K562 (cell line): Measurements from ENCODE around the gene GRIK1. TPM values are rescaled to one million over a fixed set of nuclear protein-coding genes. Genes with fewer than 3 reads are reported as not detected.

Source experiments
- ATF1 ChIP-seq, 2 experiments: fragments of 450-650 bp in 1 of 2; IDR thresholded peaks; 2 replicates each; pipeline ENCODE4 v1.6.1; 2016; ENCODE audit warnings: missing compliant biosample characterization in 1 of 2, missing genetic modification characterization in 1 of 2
- ELF2 ChIP-seq: fragments of 250-450 bp; sonication (Bioruptor Pico); IDR thresholded peaks from 2 replicates; pipeline ENCODE4 v1.5.0; 2021; ENCODE audit warnings: mild to moderate bottlenecking
- ETV5 ChIP-seq: sonication (generic); formaldehyde crosslinking; IDR thresholded peaks from 2 replicates; pipeline ENCODE4 v1.4.0; 2020; ENCODE audit warnings: low read depth, mild to moderate bottlenecking, missing genetic modification reagents
- HDAC2 ChIP-seq: fragments of 450-650 bp; IDR thresholded peaks from 2 replicates; pipeline ENCODE4 v1.6.1; 2016; ENCODE audit warnings: mild to moderate bottlenecking
- IRF2 ChIP-seq: sonication (generic); formaldehyde crosslinking; IDR thresholded peaks from 2 replicates; pipeline ENCODE4 v1.8.1; 2022; ENCODE audit warnings: mild to moderate bottlenecking, missing genetic modification reagents
- KDM1A ChIP-seq, 2 experiments: fragments of 450-650 bp; IDR thresholded peaks; 2 replicates each; pipeline ENCODE4 v1.6.1; 2016; ENCODE audit warnings: mild to moderate bottlenecking in 2 of 2
- POLR3G ChIP-seq: IDR thresholded peaks from 2 replicates; pipeline ENCODE4 v1.6.1; 2011; ENCODE audit not compliant: insufficient read length, insufficient replicate concordance; ENCODE audit errors: extremely low read depth
- RHOXF2B ChIP-seq: fragments of 250-450 bp; sonication (Bioruptor Pico); conservative IDR thresholded peaks from 2 replicates; pipeline ENCODE4 v1.5.1; 2021
- SMC3 ChIP-seq: conservative IDR thresholded peaks from 2 replicates; pipeline ENCODE4 v1.6.1; 2011; ENCODE audit warnings: low read depth, low read length, improper control_type of control experiment; ENCODE audit not compliant: insufficient read depth
- YY1 ChIP-seq, 3 experiments: IDR thresholded peaks; 2 replicates each; pipeline ENCODE4 v1.6.1; 2011; ENCODE audit warnings: low read length in 2 of 3, mild to moderate bottlenecking in 2 of 3, moderate library complexity in 2 of 3, borderline replicate concordance in 1 of 3, control low read depth in 1 of 3, low read depth in 1 of 3; ENCODE audit not compliant: insufficient read depth in 3 of 3, insufficient replicate concordance in 2 of 3, control insufficient read depth in 1 of 3, insufficient read length in 1 of 3; ENCODE audit errors: extremely low read depth in 1 of 3
- ZNF253 ChIP-seq: fragments of 250-450 bp; sonication (Bioruptor Pico); conservative IDR thresholded peaks from 2 replicates; pipeline ENCODE4 v1.6.1; 2021; ENCODE audit warnings: mild to moderate bottlenecking
- ZNF583 ChIP-seq: fragments of 250-450 bp; sonication (Bioruptor Pico); IDR thresholded peaks from 2 replicates; pipeline ENCODE4 v1.4.0; 2020
- polyA plus RNA-seq, 8 experiments: library from polyadenylated mRNA; depleted of rRNA in 4 of 8; stranded (reverse) in 5 of 8; unstranded in 3 of 8; fragments of >200 nt; fragmentation: Nextera tagmentation in 2 of 8; fragmentation: Illumina TruSeq in 1 of 8; extraction: Ambion mirVana in 2 of 8; extraction: Trizol in 1 of 8; gene quantifications; 2 replicates each; pipeline versions ENCODE4 v1.2.1 to v1.2.3, GENCODE V29; 2011 to 2014; ENCODE audit warnings: inconsistent platforms in 1 of 8, missing spikeins in 1 of 8
- total RNA-seq, 7 experiments: library from RNA; depleted of rRNA in 6 of 7; stranded (reverse); fragments of >200 nt in 6 of 7; fragmentation: Illumina TruSeq in 2 of 7; extraction: Trizol in 2 of 7; gene quantifications; 2 replicates each; pipeline versions ENCODE4 v1.2.1 to v1.2.3, GENCODE V29; 2011 to 2021; ENCODE audit warnings: low replicate concordance in 1 of 7
- TF ChIP-seq, protein P1 (sequence below): fragments of 250-450 bp; sonication (Bioruptor Pico); IDR thresholded peaks from 2 replicates; pipeline ENCODE4 v1.5.0; 2021; ENCODE audit warnings: mild to moderate bottlenecking, borderline replicate concordance
- TF ChIP-seq, protein P2 (sequence below): fragments of 250-450 bp; sonication (Bioruptor Pico); IDR thresholded peaks from 2 replicates; pipeline ENCODE4 v1.5.0; 2020; ENCODE audit warnings: mild to moderate bottlenecking
- TF ChIP-seq, protein P3 (sequence below): fragments of 450-650 bp; IDR thresholded peaks from 2 replicates; pipeline ENCODE4 v1.6.1; 2017; ENCODE audit warnings: antibody characterized with exemption, mild to moderate bottlenecking

GRIK1 gene
- total and polyA plus RNA-seq, 9 of the 15 experiments (the other 6 are each of a cell fraction or from before 2014, with no cell fraction given): 0.17 to 2.8 (median 0.53) TPM

DNA sequence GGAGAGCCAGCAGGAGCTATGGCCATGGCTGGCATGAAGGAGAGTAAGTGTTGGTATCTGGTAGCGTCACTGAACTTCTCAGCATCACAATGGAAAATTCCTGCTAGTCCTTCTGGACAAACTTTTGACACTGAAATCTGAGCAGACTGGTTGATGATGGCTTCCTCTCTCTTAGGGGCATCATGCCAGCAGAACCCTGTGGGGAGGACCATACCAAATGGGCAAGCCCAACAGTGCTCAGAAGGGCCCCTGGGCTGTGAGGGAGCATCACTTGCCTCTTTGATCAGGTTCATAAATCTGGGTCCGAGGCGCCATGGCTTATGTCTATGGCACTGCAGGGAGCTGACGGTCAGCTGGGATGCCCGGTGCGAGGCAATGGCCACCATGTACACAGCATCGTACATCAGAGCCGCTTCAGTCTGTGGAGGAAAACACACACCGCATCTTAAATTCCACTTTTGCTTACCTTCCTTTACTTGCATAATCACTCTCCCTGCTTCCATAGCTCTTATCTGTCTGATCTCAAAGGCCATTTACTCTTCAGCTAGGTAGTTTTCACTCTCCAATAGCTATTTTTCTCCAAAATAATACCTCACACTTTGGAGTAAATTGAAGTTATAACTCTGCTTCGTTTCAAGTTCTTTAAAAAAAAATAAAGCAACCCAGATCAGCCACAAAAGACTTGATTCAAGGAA is 297.1 kb downstream of the GRIK1 start (continued):
- TF ChIP-seq POLR3G (no peak), ZNF583 (CRISPR knock-in tag) (peak; percentile 95), ETV5 (CRISPR knock-in tag) (no peak), KDM1A (IDR thresholded peaks at IDR 0.05) (no peak), ATF1 (CRISPR knock-in tag; IDR thresholded peaks at IDR 0.05) (no peak), ATF1 (tag; IDR thresholded peaks at IDR 0.05) (0 out of 2 replicates have a peak, but pooled peaks have one; percentile 0), SMC3 (no peak), ELF2 (CRISPR knock-in tag) (peak; percentile 80), ZNF253 (CRISPR knock-in tag) (0 out of 2 replicates have a peak, but pooled peaks have one; percentile 11), IRF2 (CRISPR knock-in tag) (no peak), RHOXF2B (CRISPR knock-in tag) (peak; percentile 85; the same call in 1 of the 2 replicates), HDAC2 (no peak), YY1 (IDR thresholded peaks at IDR 0.05; ENCODE audit: borderline replicate concordance in 1 of 3, control insufficient read depth in 1 of 3, extremely low read depth in 1 of 3, insufficient read depth in 3 of 3, insufficient read length in 1 of 3, insufficient replicate concordance in 2 of 3, low read depth in 1 of 3, low read length in 2 of 3) (peak in 1 of 3 experiments; percentile 25)
- TF ChIP-seq, protein P1, sequence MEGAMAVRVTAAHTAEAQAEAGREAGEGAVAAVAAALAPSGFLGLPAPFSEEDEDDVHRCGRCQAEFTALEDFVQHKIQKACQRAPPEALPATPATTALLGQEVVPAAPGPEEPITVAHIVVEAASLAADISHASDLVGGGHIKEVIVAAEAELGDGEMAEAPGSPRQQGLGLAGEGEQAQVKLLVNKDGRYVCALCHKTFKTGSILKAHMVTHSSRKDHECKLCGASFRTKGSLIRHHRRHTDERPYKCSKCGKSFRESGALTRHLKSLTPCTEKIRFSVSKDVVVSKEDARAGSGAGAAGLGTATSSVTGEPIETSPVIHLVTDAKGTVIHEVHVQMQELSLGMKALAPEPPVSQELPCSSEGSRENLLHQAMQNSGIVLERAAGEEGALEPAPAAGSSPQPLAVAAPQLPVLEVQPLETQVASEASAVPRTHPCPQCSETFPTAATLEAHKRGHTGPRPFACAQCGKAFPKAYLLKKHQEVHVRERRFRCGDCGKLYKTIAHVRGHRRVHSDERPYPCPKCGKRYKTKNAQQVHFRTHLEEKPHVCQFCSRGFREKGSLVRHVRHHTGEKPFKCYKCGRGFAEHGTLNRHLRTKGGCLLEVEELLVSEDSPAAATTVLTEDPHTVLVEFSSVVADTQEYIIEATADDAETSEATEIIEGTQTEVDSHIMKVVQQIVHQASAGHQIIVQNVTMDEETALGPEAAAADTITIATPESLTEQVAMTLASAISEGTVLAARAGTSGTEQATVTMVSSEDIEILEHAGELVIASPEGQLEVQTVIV (CRISPR knock-in tag): no peak
- TF ChIP-seq, protein P2, sequence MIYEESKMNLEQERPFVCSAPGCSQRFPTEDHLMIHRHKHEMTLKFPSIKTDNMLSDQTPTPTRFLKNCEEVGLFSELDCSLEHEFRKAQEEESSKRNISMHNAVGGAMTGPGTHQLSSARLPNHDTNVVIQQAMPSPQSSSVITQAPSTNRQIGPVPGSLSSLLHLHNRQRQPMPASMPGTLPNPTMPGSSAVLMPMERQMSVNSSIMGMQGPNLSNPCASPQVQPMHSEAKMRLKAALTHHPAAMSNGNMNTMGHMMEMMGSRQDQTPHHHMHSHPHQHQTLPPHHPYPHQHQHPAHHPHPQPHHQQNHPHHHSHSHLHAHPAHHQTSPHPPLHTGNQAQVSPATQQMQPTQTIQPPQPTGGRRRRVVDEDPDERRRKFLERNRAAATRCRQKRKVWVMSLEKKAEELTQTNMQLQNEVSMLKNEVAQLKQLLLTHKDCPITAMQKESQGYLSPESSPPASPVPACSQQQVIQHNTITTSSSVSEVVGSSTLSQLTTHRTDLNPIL (CRISPR knock-in tag): no peak
- TF ChIP-seq, protein P3, sequence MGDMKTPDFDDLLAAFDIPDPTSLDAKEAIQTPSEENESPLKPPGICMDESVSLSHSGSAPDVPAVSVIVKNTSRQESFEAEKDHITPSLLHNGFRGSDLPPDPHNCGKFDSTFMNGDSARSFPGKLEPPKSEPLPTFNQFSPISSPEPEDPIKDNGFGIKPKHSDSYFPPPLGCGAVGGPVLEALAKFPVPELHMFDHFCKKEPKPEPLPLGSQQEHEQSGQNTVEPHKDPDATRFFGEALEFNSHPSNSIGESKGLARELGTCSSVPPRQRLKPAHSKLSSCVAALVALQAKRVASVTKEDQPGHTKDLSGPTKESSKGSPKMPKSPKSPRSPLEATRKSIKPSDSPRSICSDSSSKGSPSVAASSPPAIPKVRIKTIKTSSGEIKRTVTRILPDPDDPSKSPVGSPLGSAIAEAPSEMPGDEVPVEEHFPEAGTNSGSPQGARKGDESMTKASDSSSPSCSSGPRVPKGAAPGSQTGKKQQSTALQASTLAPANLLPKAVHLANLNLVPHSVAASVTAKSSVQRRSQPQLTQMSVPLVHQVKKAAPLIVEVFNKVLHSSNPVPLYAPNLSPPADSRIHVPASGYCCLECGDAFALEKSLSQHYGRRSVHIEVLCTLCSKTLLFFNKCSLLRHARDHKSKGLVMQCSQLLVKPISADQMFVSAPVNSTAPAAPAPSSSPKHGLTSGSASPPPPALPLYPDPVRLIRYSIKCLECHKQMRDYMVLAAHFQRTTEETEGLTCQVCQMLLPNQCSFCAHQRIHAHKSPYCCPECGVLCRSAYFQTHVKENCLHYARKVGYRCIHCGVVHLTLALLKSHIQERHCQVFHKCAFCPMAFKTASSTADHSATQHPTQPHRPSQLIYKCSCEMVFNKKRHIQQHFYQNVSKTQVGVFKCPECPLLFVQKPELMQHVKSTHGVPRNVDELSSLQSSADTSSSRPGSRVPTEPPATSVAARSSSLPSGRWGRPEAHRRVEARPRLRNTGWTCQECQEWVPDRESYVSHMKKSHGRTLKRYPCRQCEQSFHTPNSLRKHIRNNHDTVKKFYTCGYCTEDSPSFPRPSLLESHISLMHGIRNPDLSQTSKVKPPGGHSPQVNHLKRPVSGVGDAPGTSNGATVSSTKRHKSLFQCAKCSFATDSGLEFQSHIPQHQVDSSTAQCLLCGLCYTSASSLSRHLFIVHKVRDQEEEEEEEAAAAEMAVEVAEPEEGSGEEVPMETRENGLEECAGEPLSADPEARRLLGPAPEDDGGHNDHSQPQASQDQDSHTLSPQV: peak; percentile 2; the same call in 1 of the 2 replicates
